HL-60 (cell line): ENCODE data around the gene ZRANB2.

Experiments
- GABPA ChIP-seq: IDR thresholded peaks from 2 replicates; pipeline ENCODE4 v1.6.1; 2012; ENCODE audit warnings: low read depth
- POLR2AphosphoS5 ChIP-seq: IDR thresholded peaks from 2 replicates; pipeline ENCODE4 v1.6.1; 2012; ENCODE audit warnings: low read depth
- TF ChIP-seq, protein P1 (sequence below): IDR thresholded peaks from one replicate; pipeline ENCODE4 v1.5.1; 2011; ENCODE audit warnings: low read length, control low read depth, inconsistent platforms; ENCODE audit not compliant: insufficient read depth
- TF ChIP-seq, protein P2 (sequence below): IDR thresholded peaks from 2 replicates; pipeline ENCODE4 v1.6.1; 2012; ENCODE audit warnings: low read depth; ENCODE audit not compliant: insufficient replicate concordance

DNA sequence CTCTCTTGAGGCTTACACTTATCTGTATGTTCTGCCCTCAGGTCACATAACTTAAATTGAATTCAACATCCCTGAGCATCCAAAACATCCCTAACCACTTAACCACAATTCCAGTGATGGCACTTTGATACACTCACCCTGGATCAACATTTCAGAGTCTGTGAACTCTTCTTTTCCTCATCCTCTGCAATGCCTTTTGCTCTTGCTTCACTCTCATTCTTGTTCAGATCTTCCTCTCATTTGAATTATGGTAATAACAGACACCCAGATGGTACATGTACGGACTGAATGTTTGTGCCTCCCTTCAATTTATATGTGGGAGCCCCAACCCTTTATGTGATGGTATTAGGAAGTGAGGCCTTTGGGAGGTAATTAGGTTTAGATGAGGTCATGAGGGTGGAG lies 66.7 kb downstream of the ZRANB2 start:
- TF ChIP-seq, protein P1, sequence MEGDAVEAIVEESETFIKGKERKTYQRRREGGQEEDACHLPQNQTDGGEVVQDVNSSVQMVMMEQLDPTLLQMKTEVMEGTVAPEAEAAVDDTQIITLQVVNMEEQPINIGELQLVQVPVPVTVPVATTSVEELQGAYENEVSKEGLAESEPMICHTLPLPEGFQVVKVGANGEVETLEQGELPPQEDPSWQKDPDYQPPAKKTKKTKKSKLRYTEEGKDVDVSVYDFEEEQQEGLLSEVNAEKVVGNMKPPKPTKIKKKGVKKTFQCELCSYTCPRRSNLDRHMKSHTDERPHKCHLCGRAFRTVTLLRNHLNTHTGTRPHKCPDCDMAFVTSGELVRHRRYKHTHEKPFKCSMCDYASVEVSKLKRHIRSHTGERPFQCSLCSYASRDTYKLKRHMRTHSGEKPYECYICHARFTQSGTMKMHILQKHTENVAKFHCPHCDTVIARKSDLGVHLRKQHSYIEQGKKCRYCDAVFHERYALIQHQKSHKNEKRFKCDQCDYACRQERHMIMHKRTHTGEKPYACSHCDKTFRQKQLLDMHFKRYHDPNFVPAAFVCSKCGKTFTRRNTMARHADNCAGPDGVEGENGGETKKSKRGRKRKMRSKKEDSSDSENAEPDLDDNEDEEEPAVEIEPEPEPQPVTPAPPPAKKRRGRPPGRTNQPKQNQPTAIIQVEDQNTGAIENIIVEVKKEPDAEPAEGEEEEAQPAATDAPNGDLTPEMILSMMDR = no peak
- TF ChIP-seq GABPA (no peak), POLR2AphosphoS5 (no peak)
- TF ChIP-seq, protein P2, sequence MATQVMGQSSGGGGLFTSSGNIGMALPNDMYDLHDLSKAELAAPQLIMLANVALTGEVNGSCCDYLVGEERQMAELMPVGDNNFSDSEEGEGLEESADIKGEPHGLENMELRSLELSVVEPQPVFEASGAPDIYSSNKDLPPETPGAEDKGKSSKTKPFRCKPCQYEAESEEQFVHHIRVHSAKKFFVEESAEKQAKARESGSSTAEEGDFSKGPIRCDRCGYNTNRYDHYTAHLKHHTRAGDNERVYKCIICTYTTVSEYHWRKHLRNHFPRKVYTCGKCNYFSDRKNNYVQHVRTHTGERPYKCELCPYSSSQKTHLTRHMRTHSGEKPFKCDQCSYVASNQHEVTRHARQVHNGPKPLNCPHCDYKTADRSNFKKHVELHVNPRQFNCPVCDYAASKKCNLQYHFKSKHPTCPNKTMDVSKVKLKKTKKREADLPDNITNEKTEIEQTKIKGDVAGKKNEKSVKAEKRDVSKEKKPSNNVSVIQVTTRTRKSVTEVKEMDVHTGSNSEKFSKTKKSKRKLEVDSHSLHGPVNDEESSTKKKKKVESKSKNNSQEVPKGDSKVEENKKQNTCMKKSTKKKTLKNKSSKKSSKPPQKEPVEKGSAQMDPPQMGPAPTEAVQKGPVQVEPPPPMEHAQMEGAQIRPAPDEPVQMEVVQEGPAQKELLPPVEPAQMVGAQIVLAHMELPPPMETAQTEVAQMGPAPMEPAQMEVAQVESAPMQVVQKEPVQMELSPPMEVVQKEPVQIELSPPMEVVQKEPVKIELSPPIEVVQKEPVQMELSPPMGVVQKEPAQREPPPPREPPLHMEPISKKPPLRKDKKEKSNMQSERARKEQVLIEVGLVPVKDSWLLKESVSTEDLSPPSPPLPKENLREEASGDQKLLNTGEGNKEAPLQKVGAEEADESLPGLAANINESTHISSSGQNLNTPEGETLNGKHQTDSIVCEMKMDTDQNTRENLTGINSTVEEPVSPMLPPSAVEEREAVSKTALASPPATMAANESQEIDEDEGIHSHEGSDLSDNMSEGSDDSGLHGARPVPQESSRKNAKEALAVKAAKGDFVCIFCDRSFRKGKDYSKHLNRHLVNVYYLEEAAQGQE = no peak
